Transverse colon (tissue), 3 donors: Measurements from ENCODE around the gene PICK1.

Source experiments
- CTCF ChIP-seq, 5 experiments: fragments of 200-600 bp in 3 of 5; fragments of 450-650 bp in 2 of 5; sonication (generic) in 3 of 5; IDR thresholded peaks; 1 replicate in 2 of 5; 2 replicates in 3 of 5; pipeline ENCODE4 v1.5.1; 2016 to 2017; ENCODE audit warnings: antibody characterized with exemption in 5 of 5, inconsistent platforms in 3 of 5, mild to moderate bottlenecking in 2 of 5, moderate library complexity in 1 of 5
- POLR2A ChIP-seq: fragments of 450-650 bp; IDR thresholded peaks from one replicate; pipeline ENCODE4 v1.6.1; 2016; ENCODE audit warnings: antibody characterized with exemption, mild to moderate bottlenecking, moderate library complexity

DNA sequence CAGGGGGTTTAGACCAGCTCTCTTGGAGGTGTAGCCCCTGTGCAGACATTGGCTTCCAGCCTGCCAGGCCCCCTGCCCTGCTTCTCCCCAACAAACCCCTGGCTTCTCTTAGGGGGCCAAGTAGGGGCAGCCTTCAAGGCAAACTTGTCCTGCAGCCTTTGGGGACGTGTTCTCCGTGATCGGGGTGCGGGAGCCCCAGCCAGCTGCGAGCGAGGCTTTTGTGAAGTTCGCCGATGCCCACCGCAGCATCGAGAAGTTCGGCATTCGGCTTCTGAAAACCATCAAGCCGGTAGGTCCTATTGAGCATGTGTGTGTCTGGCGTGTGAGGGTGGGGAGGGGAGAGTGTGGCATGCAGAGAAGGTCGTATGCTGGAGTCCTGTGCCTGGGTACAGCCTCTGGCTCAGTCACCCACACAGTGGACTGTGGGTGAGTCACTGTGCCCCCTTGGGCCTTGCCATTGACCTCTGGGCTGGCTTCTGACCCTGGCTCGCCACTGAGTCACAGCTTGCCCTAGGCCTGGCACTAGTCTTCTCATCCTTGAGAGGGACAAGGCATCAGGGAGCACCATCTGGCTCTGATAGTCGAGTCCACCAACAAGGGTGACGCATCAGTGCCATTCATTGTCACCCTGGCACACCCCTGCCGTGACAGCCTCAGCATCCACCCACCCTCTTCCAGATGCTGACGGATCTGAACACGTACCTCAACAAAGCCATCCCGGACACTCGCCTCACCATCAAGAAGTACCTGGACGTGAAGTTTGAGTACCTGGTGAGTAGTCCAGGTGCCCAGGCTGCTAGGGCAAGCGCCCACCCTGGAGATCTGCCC lies 15.3 kb downstream of the PICK1 start:
- TF ChIP-seq CTCF (IDR thresholded peaks at IDR 0.05) (no peak), POLR2A (no peak)
